Hepatocyte (in vitro differentiated cells): Measurements from ENCODE around the gene MMP26. TPM values are rescaled to one million over a fixed set of nuclear protein-coding genes. Genes with fewer than 3 reads are reported as not detected.

Experiments
- DNase-seq: peaks from one replicate; pipeline ENCODE4 v3.0.0-alpha.2; 2016; ENCODE audit warnings: low spot score
- H2AFZ ChIP-seq: fragments of 200-600 bp; sonication (generic); 2 replicates; pipeline ENCODE4 v1.6.0; 2016; ENCODE audit warnings: antibody characterized with exemption, mild to moderate bottlenecking
- H3K27ac ChIP-seq: fragments of 200-600 bp; sonication (generic); 2 replicates; pipeline ENCODE4 v1.5.1; 2016; ENCODE audit warnings: mild to moderate bottlenecking
- H3K27me3 ChIP-seq: fragments of 200-600 bp; sonication (generic); 2 replicates; pipeline ENCODE4 v1.6.1; 2016
- H3K36me3 ChIP-seq: fragments of 200-600 bp; sonication (generic); replicated peaks from 2 replicates; pipeline ENCODE4 v1.5.1; 2016; ENCODE audit warnings: low read depth; ENCODE audit not compliant: insufficient read depth
- H3K4me1 ChIP-seq: fragments of 200-600 bp; sonication (generic); 2 replicates; pipeline ENCODE4 v1.5.1; 2016; ENCODE audit warnings: mild to moderate bottlenecking, moderate library complexity; ENCODE audit not compliant: insufficient read depth
- H3K4me2 ChIP-seq: fragments of 200-600 bp; sonication (generic); 2 replicates; pipeline ENCODE4 v1.6.0; 2016
- H3K4me3 ChIP-seq: fragments of 200-600 bp; sonication (generic); 2 replicates; pipeline ENCODE4 v1.5.1; 2016; ENCODE audit warnings: mild to moderate bottlenecking
- H3K79me2 ChIP-seq: fragments of 200-600 bp; sonication (generic); 2 replicates; pipeline ENCODE4 v1.6.0; 2017; ENCODE audit warnings: mild to moderate bottlenecking
- H3K9me2 ChIP-seq: fragments of 200-600 bp; sonication (generic); replicated peaks from 2 replicates; pipeline ENCODE4 v1.6.0; 2017; ENCODE audit warnings: mild to moderate bottlenecking; ENCODE audit not compliant: insufficient read depth
- H3K9me3 ChIP-seq: fragments of 200-600 bp; sonication (generic); 2 replicates; pipeline ENCODE4 v1.5.1; 2016; ENCODE audit warnings: low read depth, mild to moderate bottlenecking
- H4K20me1 ChIP-seq: fragments of 200-600 bp; sonication (generic); 2 replicates; pipeline ENCODE4 v1.6.0; 2016; ENCODE audit warnings: mild to moderate bottlenecking; ENCODE audit not compliant: insufficient read depth, poor library complexity, severe bottlenecking
- CTCF ChIP-seq: fragments of 200-600 bp; sonication (generic); IDR thresholded peaks from 2 replicates; pipeline ENCODE4 v1.5.1; 2016; ENCODE audit warnings: antibody characterized with exemption, mild to moderate bottlenecking; ENCODE audit not compliant: poor library complexity
- EZH2 ChIP-seq: fragments of 200-600 bp; sonication (generic); IDR thresholded peaks from 2 replicates; pipeline ENCODE4 v1.6.1; 2016; ENCODE audit warnings: antibody characterized with exemption, mild to moderate bottlenecking, borderline replicate concordance
- EZH2phosphoT487 ChIP-seq: fragments of 200-600 bp; sonication (generic); IDR thresholded peaks from one replicate; pipeline ENCODE4 v1.6.1; 2018; ENCODE audit warnings: antibody characterized with exemption, mild to moderate bottlenecking, low read depth, moderate library complexity; ENCODE audit not compliant: unreplicated experiment, severe bottlenecking
- WGBS: methylation state at CpG from one replicate; pipeline ENCODE4 v1.1.6; 2016; ENCODE audit warnings: low lambda C conversion rate; ENCODE audit errors: missing lambda C conversion rate; 5-methylcytosine and 5-hydroxymethylcytosine counted together
- polyA plus RNA-seq: library from polyadenylated mRNA; unstranded; fragments of >200 nt; fragmentation: Nextera tagmentation; extraction: Ambion mirVana; gene quantifications from 2 replicates; pipeline ENCODE4 v1.2.1, GENCODE V29; 2016
- total RNA-seq: library from RNA; depleted of rRNA; stranded (reverse); fragments of >200 nt; gene quantifications from 2 replicates; pipeline ENCODE4 v1.2.3, GENCODE V29; 2014

MMP26 gene
- total and polyA plus RNA-seq, 2 experiments from 2014 or later: not detected

- no peak overlapping the region for H3K4me2 ChIP-seq
- 81% methylated on average over 2 of the region's 2 CpGs for WGBS
- no peak for DNase-seq
Measured at GRCh38 chr11:4682623-4683419, 21.8 kb upstream of the MMP26 start.

GRCh38 chr11:4684631-4685285, 19.8 kb upstream of the MMP26 start:
- H2AFZ ChIP-seq: no peak overlapping the region
- 76% methylated on average over 3 of the region's 3 CpGs for WGBS

More at GRCh38 chr11:4682623-4683419, 21.8 kb upstream of the MMP26 start:
- no peaks in the 10 kb centered on the region for H3K27me3 ChIP-seq
- no peaks in the 10 kb centered on the region for H4K20me1 ChIP-seq
- TF ChIP-seq EZH2phosphoT487: no peak
- TF ChIP-seq CTCF: no peak
- TF ChIP-seq EZH2: no peak
- H3K27ac ChIP-seq: no peak overlapping the region
- H3K9me3 ChIP-seq: no peaks in the 10 kb centered on the region
- H2AFZ ChIP-seq: no peak overlapping the region
- H3K4me3 ChIP-seq: no peak overlapping the region
- H3K4me1 ChIP-seq: no peaks in the 10 kb centered on the region
- no peaks in the 10 kb centered on the region for H3K9me2 ChIP-seq
- no peaks in the 10 kb centered on the region for H3K36me3 ChIP-seq
- H3K79me2 ChIP-seq: no peaks in the 10 kb centered on the region

GRCh38 chr11:4695442-4695841, 9.1 kb upstream of the MMP26 start:
- Histone ChIP-seq H3K9me2 (no peaks in the 10 kb centered on the region), H4K20me1 (no peaks in the 10 kb centered on the region)
- TF ChIP-seq CTCF (no peak), EZH2phosphoT487 (no peak), EZH2 (no peak)

More at GRCh38 chr11:4684631-4685285, 19.8 kb upstream of the MMP26 start:
- DNase-seq: no peak
- Histone ChIP-seq H4K20me1 (no peaks in the 10 kb centered on the region), H3K27me3 (no peaks in the 10 kb centered on the region), H3K4me2 (no peak overlapping the region), H3K4me1 (no peaks in the 10 kb centered on the region), H3K9me2 (no peaks in the 10 kb centered on the region), H3K27ac (no peak overlapping the region), H3K9me3 (no peaks in the 10 kb centered on the region), H3K79me2 (no peaks in the 10 kb centered on the region), H3K4me3 (no peak overlapping the region), H3K36me3 (no peaks in the 10 kb centered on the region)
- TF ChIP-seq EZH2: no peak
- no peak for TF ChIP-seq EZH2phosphoT487
- TF ChIP-seq CTCF: no peak

More at GRCh38 chr11:4695442-4695841, 9.1 kb upstream of the MMP26 start:
- H3K4me1 ChIP-seq: no peaks in the 10 kb centered on the region
- no peak overlapping the region for H3K27ac ChIP-seq
- no peaks in the 10 kb centered on the region for H3K27me3 ChIP-seq
- H3K9me3 ChIP-seq: no peaks in the 10 kb centered on the region
- no peaks in the 10 kb centered on the region for H3K79me2 ChIP-seq
- no peak overlapping the region for H2AFZ ChIP-seq
- DNase-seq: no peak
- WGBS: 21% methylated on average over 1 of the region's 1 CpG
- H3K36me3 ChIP-seq: no peaks in the 10 kb centered on the region
- no peak overlapping the region for H3K4me2 ChIP-seq
- no peak overlapping the region for H3K4me3 ChIP-seq
